Fibroblast of mammary gland (primary cell): ENCODE data around the gene PCDH15.
"Not testable (repeated sequence)": the region's sequence is repeated elsewhere in the genome, so short reads cannot be mapped to it uniquely, and the experiment has no call there.

ENCODE experiments used
- DNase-seq: peaks from one replicate; pipeline ENCODE4 v3.0.0-alpha.2; 2010; ENCODE audit warnings: low read depth
- H3K4me3 ChIP-seq: 2 replicates; pipeline ENCODE4 v1.5.1; 2011; ENCODE audit warnings: low read depth, mild to moderate bottlenecking, low read length, moderate library complexity; ENCODE audit not compliant: control insufficient read depth
- TF ChIP-seq, protein P1 (sequence below): conservative IDR thresholded peaks from 2 replicates; pipeline ENCODE4 v1.5.1; 2011; ENCODE audit warnings: low read depth, low read length, inconsistent platforms; ENCODE audit not compliant: control insufficient read depth, insufficient read depth

Gene PCDH15

DNA sequence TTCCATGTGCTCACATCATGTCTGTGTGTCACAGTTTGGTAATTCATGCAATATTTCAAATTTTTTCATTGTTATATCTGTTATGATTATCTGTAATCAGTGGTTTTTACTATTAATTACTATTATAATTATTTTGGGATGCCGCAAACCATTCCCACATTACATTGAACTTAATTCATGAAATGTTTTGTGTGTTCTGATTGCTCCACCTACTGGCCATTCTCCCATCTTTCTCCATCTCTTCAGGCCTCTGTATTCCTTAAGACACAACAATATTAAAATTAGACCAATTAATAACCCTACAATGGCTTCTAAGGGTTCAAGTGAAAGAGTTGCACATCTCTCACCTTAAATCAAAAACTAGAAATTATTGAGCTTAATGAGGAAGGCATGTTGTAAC, 398.5 kb downstream of the PCDH15 start:
- TF ChIP-seq, protein P1, sequence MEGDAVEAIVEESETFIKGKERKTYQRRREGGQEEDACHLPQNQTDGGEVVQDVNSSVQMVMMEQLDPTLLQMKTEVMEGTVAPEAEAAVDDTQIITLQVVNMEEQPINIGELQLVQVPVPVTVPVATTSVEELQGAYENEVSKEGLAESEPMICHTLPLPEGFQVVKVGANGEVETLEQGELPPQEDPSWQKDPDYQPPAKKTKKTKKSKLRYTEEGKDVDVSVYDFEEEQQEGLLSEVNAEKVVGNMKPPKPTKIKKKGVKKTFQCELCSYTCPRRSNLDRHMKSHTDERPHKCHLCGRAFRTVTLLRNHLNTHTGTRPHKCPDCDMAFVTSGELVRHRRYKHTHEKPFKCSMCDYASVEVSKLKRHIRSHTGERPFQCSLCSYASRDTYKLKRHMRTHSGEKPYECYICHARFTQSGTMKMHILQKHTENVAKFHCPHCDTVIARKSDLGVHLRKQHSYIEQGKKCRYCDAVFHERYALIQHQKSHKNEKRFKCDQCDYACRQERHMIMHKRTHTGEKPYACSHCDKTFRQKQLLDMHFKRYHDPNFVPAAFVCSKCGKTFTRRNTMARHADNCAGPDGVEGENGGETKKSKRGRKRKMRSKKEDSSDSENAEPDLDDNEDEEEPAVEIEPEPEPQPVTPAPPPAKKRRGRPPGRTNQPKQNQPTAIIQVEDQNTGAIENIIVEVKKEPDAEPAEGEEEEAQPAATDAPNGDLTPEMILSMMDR, result peak; percentile 9
- DNase-seq, result peak; percentile 16
- no peak overlapping the region for H3K4me3 ChIP-seq

DNA sequence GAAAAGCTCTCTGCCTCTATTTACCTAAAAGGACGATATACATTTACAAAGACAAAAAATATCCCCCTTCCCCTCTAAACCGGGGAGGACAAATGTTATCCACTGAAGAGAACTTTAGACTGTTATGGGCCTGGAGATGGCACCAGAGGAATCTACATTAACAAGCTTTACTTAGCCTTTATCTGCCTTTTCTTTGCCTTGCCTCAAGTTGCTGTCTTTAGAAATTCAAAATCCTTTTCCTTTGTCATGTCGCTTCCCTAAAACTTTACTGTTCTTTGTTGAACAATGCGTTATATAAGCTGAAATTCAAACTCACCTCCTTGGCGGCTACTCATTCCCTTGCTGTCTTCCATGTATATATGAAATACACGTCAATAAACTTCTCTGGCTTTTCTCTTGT, 405.0 kb downstream of the PCDH15 start:
- H3K4me3 ChIP-seq, result no peak overlapping the region
- DNase-seq, result no peak
- TF ChIP-seq, protein P1, result no peak

DNA sequence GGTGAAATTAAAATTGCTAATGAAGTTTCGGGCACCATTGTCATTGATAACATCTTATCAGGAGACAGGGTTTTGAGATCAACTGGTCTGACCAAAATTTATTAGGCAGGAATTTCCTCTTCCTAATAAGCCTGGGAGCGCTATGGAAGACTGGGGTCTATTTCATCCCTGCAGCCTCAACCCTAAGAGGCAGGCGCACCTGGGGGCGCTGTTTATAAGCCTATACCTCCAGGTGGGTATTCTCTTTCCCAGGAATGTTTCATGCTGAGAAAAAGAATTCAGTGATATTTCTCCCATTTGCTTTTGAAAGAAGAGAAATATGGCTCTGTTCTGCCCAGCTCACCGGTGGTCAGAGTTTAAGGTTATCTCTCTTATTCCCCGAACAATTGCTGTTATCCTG, 406.4 kb downstream of the PCDH15 start:
- DNase-seq, H3K4me3 ChIP-seq: not testable (repeated sequence)

DNA sequence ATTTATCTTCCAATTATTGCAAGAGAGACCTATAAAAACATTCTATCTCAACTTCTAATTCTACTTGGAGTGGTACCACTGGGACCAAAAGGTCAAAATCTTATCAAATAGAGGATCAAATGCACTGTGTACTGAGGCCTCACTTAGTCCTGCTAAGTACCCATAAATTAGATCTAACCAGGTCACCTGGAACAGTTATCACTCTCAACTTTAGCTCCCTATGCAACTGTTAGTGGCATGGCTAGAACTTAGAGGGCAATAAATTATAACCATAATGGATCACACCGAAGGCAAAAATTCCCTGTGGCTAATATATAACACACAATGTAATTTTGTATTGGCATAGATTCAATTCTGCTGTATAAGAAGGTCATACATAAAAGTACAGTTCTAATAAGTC, 428.9 kb downstream of the PCDH15 start:
- no peak for DNase-seq
- no peak overlapping the region for H3K4me3 ChIP-seq
- TF ChIP-seq, protein P1, result no peak

DNA sequence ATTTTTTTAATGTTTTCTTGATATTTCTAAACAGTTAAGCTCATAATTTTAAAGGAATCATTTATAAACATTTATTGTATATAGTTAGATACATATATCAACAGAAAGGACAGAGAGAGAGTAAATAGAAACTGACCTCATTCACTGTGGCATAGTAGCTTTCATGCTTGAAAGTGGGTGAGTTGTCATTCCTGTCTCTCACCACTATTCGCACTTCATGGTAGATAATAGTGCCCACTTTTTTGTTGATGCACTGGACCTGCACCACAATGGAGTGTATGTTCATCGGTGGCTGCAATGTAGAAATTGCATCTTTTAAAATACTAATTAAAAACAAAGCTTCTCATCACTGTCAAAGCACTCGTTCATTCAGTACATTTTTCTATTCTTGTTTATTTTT, 432.0 kb downstream of the PCDH15 start:
- no peak for DNase-seq
- no peak overlapping the region for H3K4me3 ChIP-seq
- TF ChIP-seq, protein P1, result no peak

DNA sequence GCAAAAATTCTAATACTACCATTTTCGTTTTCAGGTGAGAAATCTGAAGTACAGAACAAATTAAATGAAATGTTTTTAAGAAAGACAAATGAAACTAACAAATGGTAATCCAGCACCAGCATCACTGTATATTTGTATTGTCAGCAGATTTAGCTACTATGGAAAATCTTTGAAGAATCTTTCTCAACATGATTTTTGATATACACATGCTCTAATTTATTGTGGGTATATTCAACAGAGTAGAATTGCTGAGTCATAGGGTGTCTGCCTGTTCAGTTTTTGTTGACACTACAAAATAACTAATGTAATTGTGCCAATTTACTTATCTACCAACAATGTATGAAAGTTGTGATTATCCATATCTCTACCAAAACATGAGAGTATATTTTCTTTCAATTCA, 437.6 kb downstream of the PCDH15 start:
- no peak for DNase-seq
- no peak overlapping the region for H3K4me3 ChIP-seq
- TF ChIP-seq, protein P1, result no peak

DNA sequence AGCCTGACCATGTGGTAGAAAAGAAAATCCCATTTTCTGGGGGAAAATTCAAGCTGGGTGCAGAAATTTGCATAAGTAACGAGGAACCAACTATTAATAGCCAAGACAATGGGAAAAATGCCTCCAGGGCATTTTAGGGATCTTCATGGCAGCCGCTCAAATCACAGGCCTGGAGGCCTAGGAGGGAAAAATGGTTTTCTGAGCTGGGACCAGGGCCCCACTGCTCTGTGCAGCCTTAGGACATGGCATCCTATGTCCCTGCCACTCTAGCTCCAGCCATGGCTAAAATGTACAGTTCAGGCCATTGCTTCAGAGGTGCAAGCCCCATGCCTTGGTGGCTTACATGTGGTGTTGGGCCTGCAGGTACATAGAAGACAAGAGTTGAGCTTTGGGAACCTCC, 459.0 kb downstream of the PCDH15 start:
- TF ChIP-seq, protein P1, result no peak
- no peak for DNase-seq
- no peak overlapping the region for H3K4me3 ChIP-seq
